ENCODE measurements around the gene NPLOC4. TPM values are rescaled to one million over a fixed set of nuclear protein-coding genes. Genes with fewer than 3 reads are reported as not detected.

The NPLOC4 gene
- total RNA-seq, 2 donors from 2014 or later, result 43.8 to 63.0 TPM

DNA sequence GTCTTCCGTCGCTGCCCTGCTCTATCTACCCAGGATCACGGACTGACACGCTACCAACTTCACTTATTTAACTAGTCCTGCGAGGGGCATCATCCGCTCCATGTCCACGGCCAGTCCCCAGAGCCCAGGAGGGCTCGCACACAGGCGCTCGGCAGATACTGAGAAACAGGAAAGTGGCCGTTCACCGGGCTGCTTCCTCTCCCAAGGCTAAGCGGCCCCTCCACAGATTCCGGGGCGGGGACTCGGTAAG lies 29.1 kb upstream of the NPLOC4 start:
- H3K27me3 ChIP-seq, result no peaks in the 10 kb centered on the region
- peaks cover 22% of the 10 kb centered on the region for H3K4me1 ChIP-seq
- H3K4me3 ChIP-seq, result peak overlapping the region; percentile 75 to 80
- peaks cover 0 to 2% of the 10 kb centered on the region in 2 donors for H3K36me3 ChIP-seq (replicated peaks in 1 of 2; ENCODE audit: insufficient read depth in 1 of 2, low read depth in 2 of 2)
- TF ChIP-seq, protein P1, sequence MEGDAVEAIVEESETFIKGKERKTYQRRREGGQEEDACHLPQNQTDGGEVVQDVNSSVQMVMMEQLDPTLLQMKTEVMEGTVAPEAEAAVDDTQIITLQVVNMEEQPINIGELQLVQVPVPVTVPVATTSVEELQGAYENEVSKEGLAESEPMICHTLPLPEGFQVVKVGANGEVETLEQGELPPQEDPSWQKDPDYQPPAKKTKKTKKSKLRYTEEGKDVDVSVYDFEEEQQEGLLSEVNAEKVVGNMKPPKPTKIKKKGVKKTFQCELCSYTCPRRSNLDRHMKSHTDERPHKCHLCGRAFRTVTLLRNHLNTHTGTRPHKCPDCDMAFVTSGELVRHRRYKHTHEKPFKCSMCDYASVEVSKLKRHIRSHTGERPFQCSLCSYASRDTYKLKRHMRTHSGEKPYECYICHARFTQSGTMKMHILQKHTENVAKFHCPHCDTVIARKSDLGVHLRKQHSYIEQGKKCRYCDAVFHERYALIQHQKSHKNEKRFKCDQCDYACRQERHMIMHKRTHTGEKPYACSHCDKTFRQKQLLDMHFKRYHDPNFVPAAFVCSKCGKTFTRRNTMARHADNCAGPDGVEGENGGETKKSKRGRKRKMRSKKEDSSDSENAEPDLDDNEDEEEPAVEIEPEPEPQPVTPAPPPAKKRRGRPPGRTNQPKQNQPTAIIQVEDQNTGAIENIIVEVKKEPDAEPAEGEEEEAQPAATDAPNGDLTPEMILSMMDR (IDR thresholded peaks at IDR 0.05), result no peak
- TF ChIP-seq POLR2A (IDR thresholded peaks at IDR 0.05), result no peak
- 0% methylated on average over 8 to 16 of the region's 16 CpGs for WGBS, 2 donors
- ATAC-seq, result peak; percentile 27
- no peak for DNase-seq
- H3K27ac ChIP-seq, result peak overlapping the region; percentile 63 to 88 (median 79)
- intact Hi-C loops (cut with DNase I), result no loop called here
- no peaks in the 10 kb centered on the region for H3K9me3 ChIP-seq

DNA sequence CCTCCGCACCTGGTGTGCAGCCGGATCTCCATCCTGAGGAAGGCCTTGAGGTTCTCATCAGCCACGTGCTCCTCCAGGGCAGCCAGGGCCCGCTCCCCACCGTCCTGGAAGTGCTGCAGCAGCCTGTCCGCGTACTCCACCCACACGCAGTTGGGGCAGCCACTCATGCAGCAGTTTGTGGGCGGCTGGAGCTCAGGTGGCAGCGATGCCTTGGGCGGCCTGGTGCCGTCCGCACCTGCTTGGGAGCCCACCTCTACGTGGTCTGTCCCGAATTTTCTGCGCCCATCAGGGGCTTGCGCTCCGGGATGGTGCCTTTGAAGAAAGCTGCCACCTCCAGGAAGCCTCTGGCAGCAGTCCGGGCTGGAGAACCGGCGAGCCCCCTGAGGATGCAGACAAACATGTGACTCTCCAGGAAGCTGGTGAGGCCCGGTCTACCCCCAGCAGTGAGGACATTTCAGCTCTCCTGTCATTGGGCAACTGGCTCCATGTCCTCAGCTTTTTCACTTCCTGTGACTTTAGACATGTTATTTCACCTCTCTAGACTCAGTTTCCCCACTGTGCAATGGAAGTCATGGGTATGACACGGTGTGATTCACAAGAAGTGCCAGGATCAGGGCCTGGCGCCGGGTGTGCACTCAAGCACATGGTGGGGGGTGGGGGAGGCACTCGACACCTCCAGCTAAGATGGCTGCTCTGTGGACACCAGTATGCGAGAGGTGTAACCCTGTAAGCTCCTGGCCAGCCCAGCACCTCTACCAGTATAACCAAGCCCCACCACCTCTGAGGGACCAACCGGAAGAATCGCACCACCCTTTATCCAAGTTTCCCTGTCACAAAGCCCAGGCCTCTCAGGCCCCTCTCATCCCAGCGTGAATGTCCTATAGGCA lies 28.5 kb upstream of the NPLOC4 start:
- DNase-seq, result peak in 2 of 4 donors; percentile 16 to 17
- peak overlapping the region in 3 of 4 donors; percentile 63 to 88 (median 86) for H3K27ac ChIP-seq
- intact Hi-C loops (cut with DNase I), result no loop called here
- WGBS, 2 donors, result 54 to 64% methylated on average over 18 to 29 of the region's 30 CpGs
- peaks cover 0 to 2% of the 10 kb centered on the region in 2 donors for H3K36me3 ChIP-seq (replicated peaks in 1 of 2; ENCODE audit: insufficient read depth in 1 of 2, low read depth in 2 of 2)
- H3K4me1 ChIP-seq, result peaks cover 27% of the 10 kb centered on the region
- no peaks in the 10 kb centered on the region for H3K27me3 ChIP-seq
- H3K4me3 ChIP-seq, result peak overlapping the region; percentile 75 to 80
- ATAC-seq, result peak; percentile 2
- TF ChIP-seq, protein P1 (IDR thresholded peaks at IDR 0.05), result no peak
- no peak for TF ChIP-seq POLR2A (IDR thresholded peaks at IDR 0.05)
- no peaks in the 10 kb centered on the region for H3K9me3 ChIP-seq

DNA sequence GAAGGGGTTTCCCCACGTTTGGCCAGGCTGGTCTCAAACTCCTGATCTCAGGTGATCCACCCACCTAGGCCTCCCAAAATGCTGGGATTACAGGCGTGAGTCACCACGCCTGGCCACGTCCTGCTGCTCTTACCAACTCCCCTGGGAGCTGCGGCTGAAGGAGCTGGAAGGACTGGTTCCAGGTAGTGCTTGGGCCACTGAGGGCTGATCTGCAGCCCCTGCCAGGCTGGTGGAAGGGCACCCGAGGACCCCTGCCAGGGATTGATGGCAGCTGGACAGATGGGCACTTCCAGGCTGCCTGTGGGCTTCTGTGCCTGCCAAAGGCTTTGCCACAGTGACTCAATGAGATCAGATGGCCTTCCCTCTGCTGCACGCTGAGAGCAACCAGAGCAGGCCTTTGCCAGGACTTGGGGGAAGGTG lies 27.1 kb upstream of the NPLOC4 start:
- 86 to 100% methylated on average over 1 to 7 of the region's 7 CpGs for WGBS, 2 donors
- intact Hi-C loops (cut with DNase I), result no loop called here
- H3K4me1 ChIP-seq, result peaks cover 41% of the 10 kb centered on the region

DNA sequence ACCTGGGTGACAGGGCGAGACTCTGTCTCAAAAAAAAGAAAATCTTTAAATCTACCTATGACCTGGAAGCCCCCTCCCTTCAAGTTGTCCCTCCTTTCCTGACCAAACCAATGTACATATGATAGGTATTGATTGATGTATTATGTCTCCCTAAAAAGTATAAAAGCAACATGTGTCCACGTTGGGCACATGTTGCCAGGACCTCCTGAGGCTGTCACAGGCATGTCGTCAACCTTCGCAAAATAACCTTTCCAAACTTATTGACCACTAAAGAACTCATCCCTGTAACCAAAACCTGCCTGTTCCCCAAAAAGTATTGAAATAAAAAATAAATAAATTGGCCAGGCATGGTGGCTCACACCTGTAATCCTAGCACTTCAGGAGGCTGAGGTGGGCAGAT lies 25.1 kb upstream of the NPLOC4 start:
- Histone ChIP-seq H3K9me3 (no peaks in the 10 kb centered on the region), H3K4me3 (no peak overlapping the region), H3K36me3 (replicated peaks in 1 of 2; ENCODE audit: insufficient read depth in 1 of 2, low read depth in 2 of 2) (no peaks in the 10 kb centered on the region), H3K27ac (no peak overlapping the region), H3K4me1 (peaks cover 35% of the 10 kb centered on the region), H3K27me3 (no peaks in the 10 kb centered on the region)
- 85 to 94% methylated on average over 4 of the region's 4 CpGs for WGBS, 2 donors
- intact Hi-C loops (cut with DNase I), result no loop called here
- ATAC-seq (no peak), DNase-seq (no peak)
- TF ChIP-seq, protein P1 (IDR thresholded peaks at IDR 0.05), result no peak
- TF ChIP-seq POLR2A (IDR thresholded peaks at IDR 0.05), result no peak

More for the DNA sequence above, 27.1 kb upstream of the NPLOC4 start:
- TF ChIP-seq, protein P1 (IDR thresholded peaks at IDR 0.05), result no peak
- TF ChIP-seq POLR2A (IDR thresholded peaks at IDR 0.05), result no peak
- H3K27ac ChIP-seq, result no peak overlapping the region
- no peaks in the 10 kb centered on the region for H3K27me3 ChIP-seq
- H3K9me3 ChIP-seq, result no peaks in the 10 kb centered on the region
- no peak overlapping the region for H3K4me3 ChIP-seq
- no peaks in the 10 kb centered on the region for H3K36me3 ChIP-seq (replicated peaks in 1 of 2; ENCODE audit: insufficient read depth in 1 of 2, low read depth in 2 of 2)
- DNase-seq, result no peak
- no peak for ATAC-seq

DNA sequence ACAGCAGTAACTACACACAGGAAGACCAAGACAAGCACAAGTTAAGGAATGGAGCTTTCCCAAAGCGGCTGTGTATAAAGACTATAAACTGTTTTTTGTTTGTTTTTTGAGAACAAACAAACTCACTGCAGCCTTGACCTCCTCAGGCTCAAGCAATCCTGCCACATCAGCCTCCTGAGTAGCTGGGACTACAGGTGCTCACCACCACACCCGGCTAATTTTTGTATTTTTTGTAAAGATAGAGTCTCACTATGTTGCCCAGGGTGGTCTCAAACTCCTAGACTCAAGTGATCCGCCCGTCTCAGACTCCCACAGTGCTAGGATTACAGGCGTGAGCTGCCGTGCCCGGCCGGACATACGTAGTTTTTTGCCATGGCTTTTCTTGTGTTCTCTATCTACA lies 23.5 kb upstream of the NPLOC4 start:
- ATAC-seq, result no peak
- intact Hi-C loops (cut with DNase I), result no loop called here
- DNase-seq, result no peak
- no peaks in the 10 kb centered on the region for H3K9me3 ChIP-seq
- H3K36me3 ChIP-seq (replicated peaks in 1 of 2; ENCODE audit: insufficient read depth in 1 of 2, low read depth in 2 of 2), result no peaks in the 10 kb centered on the region
- H3K27me3 ChIP-seq, result no peaks in the 10 kb centered on the region
- 97 to 98% methylated on average over 9 of the region's 9 CpGs for WGBS, 2 donors
- peaks cover 29% of the 10 kb centered on the region for H3K4me1 ChIP-seq
- H3K4me3 ChIP-seq, result no peak overlapping the region
- TF ChIP-seq, protein P1 (IDR thresholded peaks at IDR 0.05), result no peak
- no peak for TF ChIP-seq POLR2A (IDR thresholded peaks at IDR 0.05)
- H3K27ac ChIP-seq, result peak overlapping the region; percentile 85 to 94 (median 92)

All from body of pancreas (tissue), 4 donors.